HS-5 (cell line): ENCODE data around the gene FARP1.
"Not testable (repeated sequence)": the region's sequence is repeated elsewhere in the genome, so short reads cannot be mapped to it uniquely, and the experiment has no call there.

Experiments
- DNase-seq: peaks from one replicate; pipeline ENCODE4 v3.0.0-alpha.2; 2012; ENCODE audit warnings: low read depth

The FARP1 gene

GRCh38 chr13:98366010-98366409 lies 223.1 kb downstream of the FARP1 start:
- DNase-seq, result no peak

- DNase-seq, result no peak
Measured at GRCh38 chr13:98366443-98366842, 223.5 kb downstream of the FARP1 start.

DNA sequence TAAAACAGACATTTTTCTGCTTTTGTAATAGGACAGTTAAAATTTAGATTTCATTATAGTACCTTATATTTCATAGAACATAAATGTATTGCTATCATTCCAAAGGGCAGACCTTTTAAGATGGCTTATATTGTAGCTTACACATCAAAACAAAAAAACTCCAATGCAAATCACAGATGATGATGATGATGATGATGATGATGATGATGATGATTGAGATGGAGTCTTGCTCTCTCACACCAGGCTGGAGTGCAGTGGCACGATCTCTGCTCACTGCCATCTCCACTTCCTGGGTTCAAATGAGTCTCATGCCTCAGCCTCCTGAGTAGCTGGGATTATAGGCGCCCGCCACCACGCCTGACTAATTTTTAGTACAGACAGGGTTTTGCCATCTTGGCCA lies 224.1 kb downstream of the FARP1 start:
- DNase-seq, result no peak

DNA sequence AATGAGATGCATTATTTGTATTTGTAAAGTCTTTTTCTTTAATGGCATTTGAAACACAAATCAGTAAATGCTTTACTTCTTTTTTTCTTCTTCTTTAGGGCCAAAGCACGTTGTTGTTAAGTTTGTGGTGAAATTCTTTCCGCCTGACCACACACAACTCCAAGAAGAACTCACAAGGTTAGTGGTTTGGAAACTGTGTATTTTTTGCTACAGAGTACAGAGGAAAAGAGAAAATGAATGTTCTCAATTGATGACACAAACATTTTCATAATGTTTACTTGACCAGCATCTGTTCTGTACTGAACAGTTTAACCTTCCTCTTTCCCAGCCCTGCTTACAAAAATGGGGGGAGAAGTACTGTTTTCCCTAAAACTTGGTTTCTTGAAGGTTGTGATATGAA lies 225.1 kb downstream of the FARP1 start:
- DNase-seq, result no peak

DNA sequence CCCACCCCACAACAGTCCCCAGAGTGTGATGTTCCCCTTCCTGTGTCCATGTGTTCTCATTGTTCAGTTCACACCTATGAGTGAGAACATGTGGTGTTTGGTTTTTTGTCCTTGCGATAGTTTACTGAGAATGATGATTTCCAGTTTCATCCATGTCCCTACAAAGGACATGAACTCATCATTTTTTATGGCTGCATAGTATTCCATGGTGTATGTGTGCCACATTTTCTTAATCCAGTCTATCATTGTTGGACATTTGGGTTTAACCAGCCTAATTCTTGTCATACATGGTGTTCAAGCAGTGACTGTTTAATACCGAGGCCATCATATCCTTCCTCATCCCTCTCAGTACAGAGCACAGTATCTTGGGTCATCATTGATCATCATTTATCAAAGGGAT lies 226.6 kb downstream of the FARP1 start:
- DNase-seq, result not testable (repeated sequence)

GRCh38 chr13:98370261-98370660 lies 227.4 kb downstream of the FARP1 start:
- DNase-seq, result no peak

DNA sequence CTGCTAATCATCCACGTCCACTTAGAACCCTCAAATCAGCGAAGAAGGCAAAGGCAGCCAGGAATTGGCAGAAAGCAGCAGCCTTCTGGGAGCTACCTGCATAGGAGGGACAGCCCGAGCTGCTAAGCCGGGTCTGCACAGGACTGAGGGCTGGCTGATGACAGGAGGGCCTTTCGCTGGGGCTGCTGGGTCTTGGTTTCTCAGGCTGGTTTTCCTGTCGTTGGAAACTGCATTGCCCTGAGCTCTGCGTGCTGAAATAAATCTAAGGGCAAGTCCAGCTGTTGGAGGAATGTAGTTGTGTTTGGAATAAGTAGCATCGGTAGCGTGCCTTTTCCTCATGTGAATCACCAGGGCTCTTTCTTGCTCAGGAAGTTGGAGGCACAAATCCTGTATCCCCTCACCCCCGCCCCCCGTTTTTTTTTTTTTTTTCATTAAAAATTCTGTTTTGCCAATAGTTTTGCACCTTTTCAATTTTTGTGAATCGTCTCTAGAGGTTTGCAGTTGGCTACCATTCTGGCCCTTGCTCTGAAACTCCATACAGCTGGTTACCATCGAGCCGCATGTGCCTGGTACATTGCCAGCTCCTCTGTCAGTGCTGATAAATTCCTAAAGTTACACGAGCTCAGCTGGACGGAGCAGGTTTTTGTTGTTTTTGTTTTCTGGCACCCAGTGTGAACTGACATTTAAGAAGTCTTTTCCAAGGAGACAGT lies 228.1 kb downstream of the FARP1 start:
- DNase-seq, result no peak

DNA sequence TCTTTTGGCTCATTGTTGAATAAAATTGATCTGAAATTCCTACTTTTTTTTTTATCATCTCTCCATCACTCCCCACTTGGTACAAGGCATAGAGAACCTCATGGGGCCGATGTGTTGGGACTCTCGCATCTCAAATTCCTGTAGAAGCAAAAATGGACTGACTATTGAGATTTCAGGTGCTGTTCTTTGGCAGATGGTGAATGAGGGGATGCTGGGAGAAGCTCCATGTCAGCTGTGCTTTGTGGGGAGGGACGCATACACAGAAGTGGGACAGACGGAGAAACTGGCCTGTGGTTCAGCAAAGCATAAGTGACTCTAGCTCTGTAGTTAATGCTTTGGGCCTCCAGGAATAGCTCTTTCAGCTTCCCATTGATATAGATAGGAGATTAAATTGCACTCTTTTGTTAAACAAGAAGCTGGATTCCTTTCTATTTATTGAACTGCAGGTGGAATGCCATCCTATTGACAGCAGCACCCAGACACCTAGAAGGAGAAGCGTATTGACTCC lies 228.7 kb downstream of the FARP1 start:
- no peak for DNase-seq

DNA sequence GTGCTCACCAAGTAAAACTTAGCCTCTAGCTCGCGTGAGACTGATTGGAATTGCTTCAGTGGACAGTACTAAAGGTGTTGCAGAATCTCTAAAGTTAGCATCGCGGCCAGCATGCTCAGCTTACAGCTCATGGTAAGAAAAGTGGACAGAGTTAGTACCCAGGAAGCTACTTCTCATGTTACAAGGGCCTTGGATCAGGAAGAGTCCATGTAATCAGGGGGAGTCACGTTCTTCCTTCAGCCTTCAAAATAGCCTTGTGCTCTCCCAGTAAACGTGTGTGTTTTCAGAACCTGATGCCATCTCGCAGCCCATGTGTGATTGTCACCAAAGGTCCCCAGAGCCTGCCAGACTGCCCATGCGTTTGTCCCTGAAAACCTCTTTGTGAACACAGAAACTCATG lies 230.0 kb downstream of the FARP1 start:
- no peak for DNase-seq

DNA sequence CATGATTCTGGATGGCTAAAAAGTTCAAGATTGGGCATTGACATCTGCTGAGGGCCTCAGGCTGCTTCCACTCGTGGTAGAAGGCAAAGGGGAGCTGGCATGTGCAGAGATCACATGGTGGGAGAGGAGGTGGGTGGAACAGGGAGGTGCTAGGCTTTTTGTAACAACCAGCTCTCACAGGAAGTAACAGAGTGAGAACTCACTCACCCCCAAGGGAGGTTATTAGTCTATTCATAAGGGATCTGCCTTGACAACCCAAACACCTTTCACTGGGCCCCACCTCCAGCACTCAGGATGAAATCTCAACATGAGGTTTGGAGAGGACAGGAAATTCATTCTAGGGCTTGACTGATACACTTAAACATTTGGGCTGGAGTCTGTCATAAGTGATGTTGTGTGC lies 231.9 kb downstream of the FARP1 start:
- DNase-seq, result no peak

DNA sequence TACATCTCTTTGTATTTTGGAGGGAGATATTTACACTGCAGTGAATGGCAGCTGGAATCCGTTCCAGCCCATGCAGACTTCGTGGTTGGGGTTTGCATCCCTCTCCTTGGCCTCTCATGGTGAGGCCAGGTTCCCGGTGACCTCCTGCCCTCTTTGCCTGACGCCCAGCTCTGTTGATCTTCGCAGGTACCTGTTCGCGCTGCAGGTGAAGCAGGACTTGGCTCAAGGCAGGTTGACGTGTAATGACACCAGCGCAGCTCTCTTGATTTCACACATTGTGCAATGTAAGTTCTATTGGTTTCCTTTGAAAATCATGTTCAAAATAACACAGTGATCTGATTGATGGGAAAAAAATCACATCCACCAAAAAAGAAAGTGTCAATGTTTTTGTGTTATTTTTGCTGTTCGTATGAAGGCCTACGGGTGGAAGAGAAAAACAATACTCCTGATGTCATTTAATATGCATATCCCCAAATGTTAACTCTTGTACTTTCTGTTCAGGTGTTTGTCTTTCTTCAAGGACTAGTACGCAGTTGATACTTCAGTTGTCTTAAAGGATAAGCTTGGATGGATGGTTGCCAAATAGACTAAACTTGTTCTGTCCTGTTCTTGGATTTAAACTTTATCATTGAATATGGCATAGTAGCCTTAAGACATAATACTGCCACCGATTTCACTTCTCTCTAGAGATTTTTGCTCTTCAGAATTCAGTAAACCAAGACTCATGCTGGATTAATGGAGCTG lies 234.9 kb downstream of the FARP1 start:
- DNase-seq, result no peak

DNA sequence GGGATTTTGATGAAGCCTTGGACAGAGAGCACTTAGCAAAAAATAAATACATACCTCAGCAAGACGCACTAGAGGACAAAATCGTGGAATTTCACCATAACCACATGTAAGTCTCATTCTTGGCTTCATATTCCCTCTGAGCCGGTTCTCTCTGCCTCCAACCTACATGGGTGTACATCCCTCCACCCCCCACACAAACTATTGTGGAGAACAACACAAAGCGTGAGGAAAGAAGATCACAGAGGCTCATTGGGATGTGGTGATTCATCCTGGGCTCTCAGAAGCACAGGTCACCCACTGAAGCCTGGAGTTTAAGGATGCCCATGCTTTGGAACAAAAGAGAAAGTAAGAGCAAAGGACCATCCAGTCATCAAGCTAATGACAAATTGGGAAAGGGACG lies 241.8 kb downstream of the FARP1 start:
- DNase-seq, result no peak

DNA sequence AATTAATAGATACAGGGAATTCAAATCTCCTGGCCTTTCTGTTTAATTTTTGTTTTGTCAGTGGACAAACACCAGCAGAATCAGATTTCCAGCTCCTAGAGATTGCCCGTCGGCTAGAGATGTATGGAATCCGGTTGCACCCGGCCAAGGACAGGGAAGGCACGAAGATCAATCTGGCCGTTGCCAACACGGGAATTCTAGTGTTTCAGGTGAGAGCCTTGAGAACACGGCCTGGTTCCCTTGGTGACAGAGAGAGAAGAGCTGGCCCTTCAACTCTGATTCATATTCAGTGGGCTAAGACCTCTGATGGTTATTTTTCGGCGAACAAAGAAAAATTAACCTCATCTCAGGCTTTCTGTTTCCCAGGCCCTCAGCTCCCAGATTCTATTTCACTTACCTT lies 242.7 kb downstream of the FARP1 start:
- DNase-seq, result no peak

- DNase-seq, result no peak
Measured at GRCh38 chr13:98386637-98387036, 243.7 kb downstream of the FARP1 start.

DNA sequence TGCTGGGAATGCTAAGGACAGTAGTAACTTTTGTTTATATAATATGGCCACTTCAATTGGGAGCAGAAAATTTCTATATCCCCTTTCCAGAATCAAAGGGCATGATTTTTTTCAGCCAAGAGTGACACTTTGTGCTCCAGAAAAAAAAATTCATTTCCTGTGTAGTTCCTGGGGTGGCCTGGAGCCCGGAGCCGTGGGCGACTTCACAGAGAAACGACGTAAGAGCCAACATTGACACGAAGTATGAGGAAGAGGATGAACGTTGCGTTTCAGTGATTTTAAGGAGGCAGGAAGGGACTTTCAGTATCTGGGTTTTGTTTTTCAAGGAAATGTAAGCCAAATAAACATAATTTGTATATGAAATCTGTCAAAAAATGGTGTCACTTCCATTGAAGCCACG lies 246.4 kb downstream of the FARP1 start:
- no peak for DNase-seq

DNA sequence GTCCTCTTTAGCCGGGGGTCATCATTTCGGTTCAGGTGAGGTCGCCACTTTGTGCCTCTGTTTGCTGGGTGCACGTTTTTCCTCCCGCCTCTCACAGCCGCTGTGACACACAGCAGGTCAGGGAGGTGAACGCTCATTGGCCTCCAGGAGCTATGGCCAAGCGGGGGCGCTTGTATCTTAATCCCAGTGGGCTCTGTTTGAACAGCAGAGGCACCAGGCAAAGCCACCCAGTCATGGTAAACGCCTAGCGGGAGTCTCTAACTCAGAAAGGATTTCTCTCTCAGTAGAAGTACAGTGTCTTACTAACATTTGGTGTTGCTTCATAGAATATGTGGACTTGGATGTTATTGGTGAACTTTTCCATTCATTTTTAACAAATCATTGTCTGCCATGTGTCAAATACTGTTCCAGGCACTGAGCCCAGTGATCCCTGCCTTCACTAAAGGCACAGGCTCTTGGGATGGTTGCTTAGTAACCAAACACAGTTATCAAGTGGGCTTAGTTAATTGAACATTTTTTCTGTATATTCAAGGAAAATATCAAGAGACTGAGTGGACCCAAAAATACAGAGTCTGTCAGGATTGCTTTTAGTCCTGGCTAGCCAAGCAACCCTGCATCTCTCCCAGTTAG lies 247.3 kb downstream of the FARP1 start:
- no peak for DNase-seq

GRCh38 chr13:98393873-98394272 lies 251.0 kb downstream of the FARP1 start:
- no peak for DNase-seq

DNA sequence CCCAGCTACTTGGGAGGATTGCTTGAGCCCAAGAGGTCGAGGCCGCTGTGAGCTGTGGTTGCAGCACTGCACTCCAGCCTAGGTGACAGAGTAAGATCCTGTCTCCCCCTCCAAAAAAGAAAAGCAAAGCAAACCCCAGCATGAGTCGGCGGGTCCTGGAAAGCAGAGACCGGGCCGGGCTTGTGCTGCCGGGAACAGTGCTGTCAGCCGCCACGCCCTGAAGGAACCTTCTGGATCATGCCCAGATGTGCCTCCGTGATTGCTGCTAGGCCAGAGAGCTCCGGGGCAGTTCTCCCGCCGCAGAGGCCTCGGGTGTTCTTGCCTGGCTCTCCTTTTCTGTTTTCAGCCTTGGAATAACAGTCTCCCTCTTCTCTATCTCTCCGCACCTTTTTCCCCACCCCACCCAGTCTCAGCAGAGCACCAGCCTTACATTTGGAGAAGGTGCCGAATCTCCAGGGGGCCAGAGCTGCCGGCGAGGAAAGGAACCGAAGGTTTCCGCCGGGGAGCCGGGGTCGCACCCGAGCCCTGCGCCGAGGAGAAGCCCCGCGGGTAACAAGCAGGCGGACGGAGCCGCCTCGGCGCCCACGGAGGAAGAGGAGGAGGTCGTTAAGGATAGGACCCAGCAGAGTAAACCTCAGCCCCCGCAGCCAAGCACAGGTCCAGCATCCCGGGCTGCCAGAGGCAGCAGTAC lies 252.1 kb downstream of the FARP1 start:
- no peak for DNase-seq

DNA sequence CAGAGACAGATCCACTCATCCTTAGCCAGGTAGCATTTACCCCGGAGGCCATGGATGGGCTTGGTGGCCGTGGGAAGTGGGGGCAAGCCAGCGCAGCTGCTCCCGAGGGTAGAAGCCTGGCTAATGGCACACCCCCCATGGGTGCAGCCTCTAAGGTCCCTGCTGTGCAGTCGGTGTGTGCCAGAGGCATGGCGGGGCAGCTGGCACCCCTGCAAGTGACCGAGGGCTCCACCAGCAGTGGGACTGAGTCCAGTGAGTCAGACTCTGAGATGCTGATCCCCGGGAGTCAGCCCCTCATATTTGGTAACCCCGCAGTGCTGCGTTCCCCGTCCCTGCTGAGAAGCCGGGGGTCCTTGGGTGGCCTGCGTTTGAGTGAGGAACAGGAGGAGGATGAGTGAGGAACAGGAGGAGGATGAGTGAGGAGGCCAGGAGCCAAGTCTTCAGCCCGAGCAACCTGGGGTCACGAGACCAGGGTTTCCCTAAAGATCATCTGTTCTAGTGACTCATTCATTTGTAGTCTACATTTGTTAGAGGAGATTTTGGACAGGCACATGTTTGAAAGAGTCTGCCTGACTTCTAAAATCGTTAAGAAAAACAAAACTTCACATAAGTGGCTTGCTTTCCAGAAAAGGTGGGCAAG lies 253.3 kb downstream of the FARP1 start:
- DNase-seq, result no peak

DNA sequence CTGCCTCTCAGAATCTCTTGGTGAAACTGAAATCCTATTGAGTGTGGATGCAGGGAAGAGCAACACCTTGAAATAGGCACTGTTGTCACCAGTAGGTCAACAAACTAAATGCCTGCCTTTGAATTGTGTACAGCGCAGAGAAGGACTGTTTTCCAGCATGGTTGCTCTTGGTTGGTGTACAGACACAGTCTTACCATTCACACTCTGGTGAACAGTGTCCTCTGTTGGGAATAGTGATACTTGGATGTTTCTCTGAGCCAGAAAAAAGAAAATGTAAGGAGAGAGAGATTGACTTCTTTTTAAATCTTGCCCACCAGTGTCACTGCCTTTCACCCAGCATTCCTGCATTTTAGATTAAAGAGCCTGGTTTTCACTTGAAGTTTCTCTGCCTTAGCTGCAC lies 254.3 kb downstream of the FARP1 start:
- no peak for DNase-seq

- DNase-seq, result no peak
Measured at GRCh38 chr13:98397861-98398260, 255.0 kb downstream of the FARP1 start.

GRCh38 chr13:98398581-98398980 lies 255.7 kb downstream of the FARP1 start:
- DNase-seq, result no peak
